ENCODE data around the gene WNT6. TPM values are rescaled to one million over a fixed set of nuclear protein-coding genes. Genes with fewer than 3 reads are reported as not detected.

The WNT6 gene
- total and polyA plus RNA-seq, 10 of the 15 experiments (the other 5 are each of a cell fraction or from before 2014, with no cell fraction given): 0.11 to 0.44 (median 0.22) TPM; not detected in 5

DNA sequence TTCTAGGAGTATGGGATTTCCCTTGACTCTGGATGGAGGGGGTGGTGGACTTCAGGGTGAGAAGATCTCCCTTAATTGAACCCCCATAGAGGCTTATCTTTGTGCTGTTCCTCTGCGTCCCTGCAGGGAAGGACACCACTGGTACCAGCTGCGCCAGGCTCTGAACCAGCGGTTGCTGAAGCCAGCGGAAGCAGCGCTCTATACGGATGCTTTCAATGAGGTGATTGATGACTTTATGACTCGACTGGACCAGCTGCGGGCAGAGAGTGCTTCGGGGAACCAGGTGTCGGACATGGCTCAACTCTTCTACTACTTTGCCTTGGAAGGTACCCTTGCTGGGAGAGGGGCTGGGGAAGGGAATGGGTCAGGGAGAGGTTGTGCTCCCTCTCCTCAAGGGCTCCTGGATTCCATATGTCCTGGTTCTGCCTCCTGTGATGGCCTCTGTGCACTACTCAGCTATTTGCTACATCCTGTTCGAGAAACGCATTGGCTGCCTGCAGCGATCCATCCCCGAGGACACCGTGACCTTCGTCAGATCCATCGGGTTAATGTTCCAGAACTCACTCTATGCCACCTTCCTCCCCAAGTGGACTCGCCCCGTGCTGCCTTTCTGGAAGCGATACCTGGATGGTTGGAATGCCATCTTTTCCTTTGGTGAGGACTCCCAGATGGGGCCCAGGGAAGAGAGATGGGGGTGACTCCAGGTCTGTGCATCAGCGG lies 47.3 kb upstream of the WNT6 start (continued):
- TF ChIP-seq, protein P1, sequence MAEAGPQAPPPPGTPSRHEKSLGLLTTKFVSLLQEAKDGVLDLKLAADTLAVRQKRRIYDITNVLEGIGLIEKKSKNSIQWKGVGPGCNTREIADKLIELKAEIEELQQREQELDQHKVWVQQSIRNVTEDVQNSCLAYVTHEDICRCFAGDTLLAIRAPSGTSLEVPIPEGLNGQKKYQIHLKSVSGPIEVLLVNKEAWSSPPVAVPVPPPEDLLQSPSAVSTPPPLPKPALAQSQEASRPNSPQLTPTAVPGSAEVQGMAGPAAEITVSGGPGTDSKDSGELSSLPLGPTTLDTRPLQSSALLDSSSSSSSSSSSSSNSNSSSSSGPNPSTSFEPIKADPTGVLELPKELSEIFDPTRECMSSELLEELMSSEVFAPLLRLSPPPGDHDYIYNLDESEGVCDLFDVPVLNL (IDR thresholded peaks at IDR 0.05; ENCODE audit: low read depth, low read length): no peak
- TF ChIP-seq, protein P2, sequence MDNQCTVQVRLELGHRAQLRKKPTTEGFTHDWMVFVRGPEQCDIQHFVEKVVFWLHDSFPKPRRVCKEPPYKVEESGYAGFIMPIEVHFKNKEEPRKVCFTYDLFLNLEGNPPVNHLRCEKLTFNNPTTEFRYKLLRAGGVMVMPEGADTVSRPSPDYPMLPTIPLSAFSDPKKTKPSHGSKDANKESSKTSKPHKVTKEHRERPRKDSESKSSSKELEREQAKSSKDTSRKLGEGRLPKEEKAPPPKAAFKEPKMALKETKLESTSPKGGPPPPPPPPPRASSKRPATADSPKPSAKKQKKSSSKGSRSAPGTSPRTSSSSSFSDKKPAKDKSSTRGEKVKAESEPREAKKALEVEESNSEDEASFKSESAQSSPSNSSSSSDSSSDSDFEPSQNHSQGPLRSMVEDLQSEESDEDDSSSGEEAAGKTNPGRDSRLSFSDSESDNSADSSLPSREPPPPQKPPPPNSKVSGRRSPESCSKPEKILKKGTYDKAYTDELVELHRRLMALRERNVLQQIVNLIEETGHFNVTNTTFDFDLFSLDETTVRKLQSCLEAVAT (IDR thresholded peaks at IDR 0.05): no peak
- TF ChIP-seq HCFC1 (IDR thresholded peaks at IDR 0.05; ENCODE audit: low read length): no peak
- no peak for TF ChIP-seq TCF12 (IDR thresholded peaks at IDR 0.05; ENCODE audit: low read depth, low read length)
- TF ChIP-seq WRNIP1 (IDR thresholded peaks at IDR 0.05; ENCODE audit: borderline replicate concordance, low read depth, low read length): no peak
- no peak for TF ChIP-seq SREBF1 (IDR thresholded peaks at IDR 0.05; ENCODE audit: low read length)

DNA sequence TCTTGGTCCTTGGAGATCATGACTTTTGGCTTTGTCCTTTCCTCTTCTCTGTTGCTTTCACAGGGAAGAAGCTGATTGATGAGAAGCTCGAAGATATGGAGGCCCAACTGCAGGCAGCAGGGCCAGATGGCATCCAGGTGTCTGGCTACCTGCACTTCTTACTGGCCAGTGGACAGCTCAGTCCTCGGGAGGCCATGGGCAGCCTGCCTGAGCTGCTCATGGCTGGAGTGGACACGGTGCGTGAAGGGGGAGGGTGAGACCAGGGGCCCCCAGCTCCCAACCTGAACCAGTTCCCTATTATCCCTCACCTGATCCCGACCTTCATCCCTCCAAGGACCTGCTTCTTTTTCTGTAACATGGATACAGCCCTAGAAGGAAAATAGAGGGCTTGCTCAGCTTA lies 46.7 kb upstream of the WNT6 start:
- H3K27me3 ChIP-seq (replicated peaks in 1 of 2; ENCODE audit: control insufficient read depth in 2 of 2, insufficient read depth in 2 of 2, low read length in 1 of 2): no peaks in the 10 kb centered on the region; a peak in 1 of 4 replicates
- no peak for TF ChIP-seq PAX8 (IDR thresholded peaks at IDR 0.05)
- no peak for TF ChIP-seq CBX3 (IDR thresholded peaks at IDR 0.05; ENCODE audit: borderline replicate concordance, low read depth)
- no peak for TF ChIP-seq WRNIP1 (IDR thresholded peaks at IDR 0.05; ENCODE audit: borderline replicate concordance, low read depth, low read length)
- TF ChIP-seq, protein P2 (IDR thresholded peaks at IDR 0.05): no peak
- no peak for TF ChIP-seq ZZZ3 (IDR thresholded peaks at IDR 0.05; ENCODE audit: control insufficient read depth, insufficient read length, low read depth)
- no peak for TF ChIP-seq EZH2 (IDR thresholded peaks at IDR 0.05; ENCODE audit: borderline replicate concordance, control insufficient read depth, low read depth, low read length)
- TF ChIP-seq, protein P3, sequence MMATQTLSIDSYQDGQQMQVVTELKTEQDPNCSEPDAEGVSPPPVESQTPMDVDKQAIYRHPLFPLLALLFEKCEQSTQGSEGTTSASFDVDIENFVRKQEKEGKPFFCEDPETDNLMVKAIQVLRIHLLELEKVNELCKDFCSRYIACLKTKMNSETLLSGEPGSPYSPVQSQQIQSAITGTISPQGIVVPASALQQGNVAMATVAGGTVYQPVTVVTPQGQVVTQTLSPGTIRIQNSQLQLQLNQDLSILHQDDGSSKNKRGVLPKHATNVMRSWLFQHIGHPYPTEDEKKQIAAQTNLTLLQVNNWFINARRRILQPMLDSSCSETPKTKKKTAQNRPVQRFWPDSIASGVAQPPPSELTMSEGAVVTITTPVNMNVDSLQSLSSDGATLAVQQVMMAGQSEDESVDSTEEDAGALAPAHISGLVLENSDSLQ (IDR thresholded peaks at IDR 0.05): no peak
- no peak for TF ChIP-seq IKZF1 (conservative IDR thresholded peaks at IDR 0.05)
- TF ChIP-seq, protein P4, sequence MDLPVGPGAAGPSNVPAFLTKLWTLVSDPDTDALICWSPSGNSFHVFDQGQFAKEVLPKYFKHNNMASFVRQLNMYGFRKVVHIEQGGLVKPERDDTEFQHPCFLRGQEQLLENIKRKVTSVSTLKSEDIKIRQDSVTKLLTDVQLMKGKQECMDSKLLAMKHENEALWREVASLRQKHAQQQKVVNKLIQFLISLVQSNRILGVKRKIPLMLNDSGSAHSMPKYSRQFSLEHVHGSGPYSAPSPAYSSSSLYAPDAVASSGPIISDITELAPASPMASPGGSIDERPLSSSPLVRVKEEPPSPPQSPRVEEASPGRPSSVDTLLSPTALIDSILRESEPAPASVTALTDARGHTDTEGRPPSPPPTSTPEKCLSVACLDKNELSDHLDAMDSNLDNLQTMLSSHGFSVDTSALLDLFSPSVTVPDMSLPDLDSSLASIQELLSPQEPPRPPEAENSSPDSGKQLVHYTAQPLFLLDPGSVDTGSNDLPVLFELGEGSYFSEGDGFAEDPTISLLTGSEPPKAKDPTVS (IDR thresholded peaks at IDR 0.05; ENCODE audit: low read depth, low read length): no peak
- TF ChIP-seq STAT1 (conservative IDR thresholded peaks at IDR 0.05): no peak
- no peak for TF ChIP-seq EGR1 (IDR thresholded peaks at IDR 0.05; ENCODE audit: borderline replicate concordance in 1 of 2, low read depth in 2 of 2, low read length in 2 of 2)

More for the DNA sequence above, 46.7 kb upstream of the WNT6 start:
- no peaks in the 10 kb centered on the region for H3K36me3 ChIP-seq (ENCODE audit: control insufficient read depth in 2 of 2, insufficient read depth in 2 of 2, low read length in 1 of 2)
- no peaks in the 10 kb centered on the region for H3K79me2 ChIP-seq (ENCODE audit: control insufficient read depth, insufficient read depth, low read length)
- FAIRE-seq: no peak
- CTCF ChIA-PET: interaction anchor here (1.0 kb wide), 1 partner anchor 9 kb away, joined by 3 read pairs; no protein-coding TSS in a partner anchor
- no peak for DNase-seq (ENCODE audit: low read depth, low spot score)
- no peak overlapping the region for H2AFZ ChIP-seq (ENCODE audit: control insufficient read depth, low read depth, low read length)
- H3K9me3 ChIP-seq (replicated peaks; ENCODE audit: control insufficient read depth, insufficient read depth, low read length): no peaks in the 10 kb centered on the region
- no peak for ATAC-seq
- no peak overlapping the region for H3K9ac ChIP-seq (ENCODE audit: control insufficient read depth, insufficient read depth, low read length)
- RAD21 ChIA-PET (ENCODE audit: unreplicated experiment): no interaction called here
- 37% methylated on average over 5 of the region's 5 CpGs for WGBS (ENCODE audit: insufficient coverage, insufficient replicate concordance, low lambda C conversion rate, missing lambda C conversion rate)
- no peak overlapping the region for H3K27ac ChIP-seq (ENCODE audit: control insufficient read depth, insufficient read depth)
- SMC1A ChIA-PET (ENCODE audit: uncharacterized antibody, unreplicated experiment): no interaction called here
- no peak overlapping the region for H3K4me3 ChIP-seq
- no peaks in the 10 kb centered on the region for H3K4me1 ChIP-seq (ENCODE audit: control insufficient read depth, insufficient read depth, low read length)
- no peak overlapping the region for H3K4me2 ChIP-seq (ENCODE audit: control insufficient read depth, insufficient read depth)
- POLR2A ChIA-PET: interaction anchor here (0.5 kb wide), 1 partner anchor 517 kb away, joined by 5 read pairs; no protein-coding TSS in a partner anchor
- intact Hi-C loops (cut with micrococcal nuclease; ENCODE audit: unreplicated experiment) (no loop called here), in situ Hi-C loops (cut with MboI) (no loop called here)
- H4K20me1 ChIP-seq (ENCODE audit: control insufficient read depth, insufficient read depth): no peaks in the 10 kb centered on the region
- BruUV-seq (replicated peaks): no TSS peak
